ENCODE results near the gene ZBBX.

Gene ZBBX

DNA sequence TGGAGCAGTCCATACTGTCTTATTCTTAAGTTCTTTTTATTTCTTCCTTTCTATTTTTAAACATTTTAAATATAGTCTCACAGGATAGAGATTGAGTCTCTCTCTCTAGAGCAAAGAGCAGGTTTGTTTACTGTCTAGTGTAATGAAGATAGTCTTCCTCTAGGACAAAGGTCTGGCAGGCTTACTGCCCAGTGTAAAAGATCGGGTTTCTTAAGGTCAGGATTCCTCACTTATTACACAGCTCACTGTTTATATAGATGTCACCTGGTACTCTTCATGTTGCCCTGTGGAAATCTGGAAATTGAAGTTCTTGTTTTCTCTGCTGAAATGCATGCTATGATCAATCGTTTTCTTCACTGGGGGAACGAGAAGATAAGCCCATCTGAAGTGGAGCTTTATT, 76.0 kb downstream of the ZBBX start:
- DNase-seq = no peak

GRCh38 chr3:167302678-167303077, 77.4 kb downstream of the ZBBX start:
- DNase-seq = no peak

- no peak for DNase-seq
Measured at GRCh38 chr3:167300207-167300606, 79.9 kb downstream of the ZBBX start.

DNA sequence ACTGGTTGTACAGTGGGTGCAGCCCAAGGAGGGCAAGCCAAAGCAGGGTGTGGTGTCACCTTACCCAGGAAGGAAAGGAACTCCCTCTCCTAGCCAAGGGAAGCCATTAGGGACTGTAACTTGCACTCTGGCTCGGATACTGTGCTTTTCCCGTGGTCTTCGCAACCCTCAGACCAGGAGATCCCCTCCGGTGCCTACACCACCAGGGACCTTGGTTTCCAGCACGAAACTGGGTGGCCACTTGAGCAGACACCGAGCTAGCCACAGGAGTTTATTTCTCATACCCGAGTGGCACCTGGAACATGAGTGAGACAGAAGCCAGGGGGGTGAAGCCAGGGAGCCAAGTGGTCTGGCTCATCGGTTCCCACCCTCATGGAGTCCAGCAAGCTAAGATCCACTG, 90.7 kb downstream of the ZBBX start:
- DNase-seq = no peak

DNA sequence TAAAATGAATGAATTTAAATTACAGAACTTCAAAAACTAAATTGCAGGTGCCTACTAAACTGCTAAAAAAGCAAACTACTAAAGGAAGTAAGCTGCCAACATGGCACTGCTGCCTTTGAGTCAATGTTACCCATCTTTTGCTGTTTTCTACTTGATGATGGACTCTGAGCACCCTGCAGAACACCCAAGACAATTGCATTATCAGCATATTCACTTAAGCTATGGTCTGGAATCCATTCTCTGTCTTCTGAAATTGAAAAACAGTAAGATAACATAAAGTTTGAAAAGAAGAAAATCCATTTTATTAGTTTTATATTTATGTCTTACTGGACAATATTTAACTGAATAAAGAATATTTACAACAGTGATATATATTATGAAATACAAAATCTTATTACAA, 91.4 kb downstream of the ZBBX start:
- no peak for DNase-seq

- no peak for DNase-seq
Measured at GRCh38 chr3:167287308-167287707, 92.8 kb downstream of the ZBBX start.

- DNase-seq = no peak
Measured at GRCh38 chr3:167274141-167274874, 105.8 kb downstream of the ZBBX start.

DNA sequence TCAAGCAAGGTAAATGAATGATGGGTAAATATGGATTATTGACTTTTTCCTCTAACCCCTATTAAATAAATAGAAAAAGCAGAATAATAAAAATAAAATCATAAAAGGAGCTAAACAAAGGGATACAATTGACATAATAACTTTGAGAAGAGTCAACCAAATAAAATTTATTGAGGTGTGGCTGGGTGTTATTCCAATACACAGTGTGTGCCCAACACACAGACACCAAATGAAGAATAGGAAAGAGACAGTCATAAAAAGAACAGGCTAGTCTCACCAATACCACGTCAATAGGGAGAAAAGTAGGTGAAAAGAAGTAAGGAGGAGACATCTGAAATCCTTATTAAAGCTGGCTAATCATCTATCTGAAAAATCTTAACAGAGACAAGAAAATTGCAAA, 127.1 kb downstream of the ZBBX start:
- DNase-seq = no peak

- no peak for DNase-seq
Measured at GRCh38 chr3:167251678-167252077, 128.4 kb downstream of the ZBBX start.

DNA sequence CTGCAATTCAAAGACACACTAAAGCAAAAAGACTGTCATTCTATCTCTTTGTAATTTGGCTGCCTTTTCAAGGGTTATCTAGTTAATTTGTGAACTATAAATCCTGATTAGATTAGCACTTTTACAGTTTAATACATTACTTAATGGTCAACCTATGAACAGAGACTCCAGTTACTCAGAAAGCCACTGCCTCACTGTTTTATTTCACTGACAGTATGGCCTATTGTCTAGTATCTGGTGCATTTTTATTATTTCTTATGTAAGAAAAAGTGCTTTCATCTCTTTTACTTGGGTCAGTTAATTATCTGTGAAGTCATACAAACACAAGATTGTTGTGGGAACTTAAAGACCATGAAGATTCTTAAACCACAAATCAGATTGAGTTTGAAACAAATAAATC, 133.8 kb downstream of the ZBBX start:
- DNase-seq = no peak

GRCh38 chr3:167241048-167241845, 138.8 kb downstream of the ZBBX start:
- DNase-seq = no peak

GRCh38 chr3:167228135-167228534, 152.0 kb downstream of the ZBBX start:
- no peak for DNase-seq

DNA sequence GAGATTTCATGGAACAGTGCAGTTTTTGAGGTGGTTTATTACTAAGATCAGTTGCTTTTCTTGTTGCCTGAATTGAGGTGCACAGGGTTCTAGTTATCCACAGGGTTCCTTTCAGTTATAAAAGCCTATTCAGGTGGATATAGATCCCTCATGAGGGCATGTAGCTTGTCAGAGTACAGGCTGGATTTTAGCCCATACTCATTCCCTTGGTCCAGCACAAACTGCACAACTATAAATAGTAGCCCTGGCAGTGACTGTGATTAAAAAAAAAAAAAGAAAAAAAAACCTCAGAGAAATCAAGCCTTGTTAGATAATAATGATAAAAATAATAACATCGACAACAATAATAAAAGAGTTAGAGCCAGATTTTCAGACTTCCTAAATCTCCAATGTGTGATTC, 154.3 kb downstream of the ZBBX start:
- DNase-seq = no peak

GRCh38 chr3:167209011-167209410, 171.1 kb downstream of the ZBBX start:
- DNase-seq = no peak

DNA sequence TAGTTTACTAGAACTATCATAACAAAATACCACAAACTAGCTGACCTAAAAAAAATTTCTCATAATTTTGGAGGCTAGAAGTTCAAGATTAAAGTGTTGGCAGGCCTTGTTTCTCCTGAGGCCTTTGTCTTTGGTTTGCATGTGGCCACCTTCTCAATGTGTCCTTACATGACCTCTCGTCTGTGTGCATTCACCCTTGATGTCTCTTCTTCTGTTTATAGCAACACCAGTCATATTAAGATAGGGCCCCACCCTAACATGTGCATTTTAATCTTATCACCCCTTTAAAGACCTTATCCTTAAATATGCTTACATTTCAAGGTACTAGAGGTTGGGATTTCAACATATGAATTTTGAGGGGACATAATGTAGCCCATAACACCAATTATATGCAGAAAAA, 177.0 kb downstream of the ZBBX start:
- no peak for DNase-seq

DNA sequence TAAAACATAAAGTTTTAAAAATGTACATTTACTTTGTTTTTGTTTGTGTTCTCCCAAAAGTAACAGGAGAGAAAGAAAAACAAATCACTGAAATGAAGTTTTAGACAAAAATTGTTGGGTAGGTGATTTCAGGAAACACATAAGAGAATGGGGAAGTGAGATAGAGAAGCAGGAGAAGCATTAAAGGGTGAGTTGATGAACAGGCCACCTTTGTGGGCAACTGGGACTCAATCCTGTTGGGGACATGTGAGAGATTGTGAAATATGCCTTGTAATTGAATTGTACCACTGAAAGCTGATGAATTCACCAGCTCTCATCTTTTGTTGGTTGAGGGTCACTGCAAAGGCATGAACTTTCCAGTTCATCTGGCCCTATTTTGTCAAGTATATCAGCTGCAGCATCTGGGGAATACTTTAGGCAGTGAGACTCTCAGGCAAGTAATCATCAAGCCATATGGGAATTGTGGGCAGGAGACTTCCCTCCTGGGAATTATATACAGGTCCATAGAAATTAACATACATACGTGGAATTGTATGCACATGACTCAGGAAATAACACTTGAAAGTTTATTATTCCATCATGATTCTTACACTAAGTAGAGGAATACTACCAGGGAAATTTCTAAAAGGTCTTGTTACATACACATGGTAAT, 181.0 kb downstream of the ZBBX start:
- no peak for DNase-seq

Data from stimulated activated CD4-positive, alpha-beta T cell treated with anti-CD3 and anti-CD28 coated beads, Interleukin-2, amount 100 ng/mL, for 24 hours (primary cell).